Aortic smooth muscle cell (primary cell): ENCODE results near the gene ACAD11. TPM values are rescaled to one million over a fixed set of nuclear protein-coding genes. Genes with fewer than 3 reads are reported as not detected.

Source experiments
- total RNA-seq: library from RNA; depleted of rRNA; stranded (reverse); fragments of >200 nt; gene quantifications from 2 replicates; pipeline ENCODE4 v1.2.3, GENCODE V29; 2014

Gene ACAD11
- 69.9 and 100 TPM in 2 replicates for total RNA-seq

GRCh38 chr3:132659365-132660051 lies at the start of gene ACAD11:
Gene ACAD11 (minus strand): TSS chr3:132659809. CDS start chr3:132659751, 58 bp downstream.

GRCh38 chr3:132660052-132660810 lies 622 bp upstream of the ACAD11 start, which contains the start of gene UBA5:
Gene UBA5 (plus strand): TSS chr3:132660329. CDS start chr3:132660538, 209 bp downstream.

GRCh38 chr3:132596816-132597433 lies 62.7 kb downstream of the ACAD11 start, which contains the start of gene ACKR4:
Gene ACKR4 (plus strand): TSS chr3:132597270. CDS start chr3:132600398, 3,128 bp downstream.

Other genes starting within 250 kb of the ACAD11 start
- 78.5 and 99.1 TPM in 2 replicates for gene DNAJC13, start 242.3 kb downstream of the ACAD11 start, total RNA-seq
- gene ACKR4, start 62.5 kb downstream of the ACAD11 start, total RNA-seq: 157 and 395 TPM in 2 replicates
- gene UBA5, start 520 bp upstream of the ACAD11 start, total RNA-seq: 74.9 and 78.9 TPM in 2 replicates
- gene NPHP3, start 62.6 kb upstream of the ACAD11 start, total RNA-seq: 20.7 and 28.5 TPM in 2 replicates